Mammary epithelial cell (primary cell): ENCODE data around the gene CMAS.

Experiments used
- EZH2 ChIP-seq: IDR thresholded peaks from 2 replicates; pipeline ENCODE4 v1.6.1; 2012; ENCODE audit warnings: low read length, inconsistent platforms, borderline replicate concordance
- TF ChIP-seq, protein P1 (sequence below), 2 donors: IDR thresholded peaks in 1 of 2; conservative IDR thresholded peaks in 1 of 2; 2 replicates each; pipeline ENCODE4 v1.5.1; 2011 to 2012; ENCODE audit warnings: inconsistent platforms in 2 of 2, low read length in 2 of 2, mild to moderate bottlenecking in 2 of 2, control low read depth in 1 of 2, low read depth in 1 of 2; ENCODE audit not compliant: insufficient read depth in 1 of 2; ENCODE audit errors: extremely low read depth in 1 of 2

DNA sequence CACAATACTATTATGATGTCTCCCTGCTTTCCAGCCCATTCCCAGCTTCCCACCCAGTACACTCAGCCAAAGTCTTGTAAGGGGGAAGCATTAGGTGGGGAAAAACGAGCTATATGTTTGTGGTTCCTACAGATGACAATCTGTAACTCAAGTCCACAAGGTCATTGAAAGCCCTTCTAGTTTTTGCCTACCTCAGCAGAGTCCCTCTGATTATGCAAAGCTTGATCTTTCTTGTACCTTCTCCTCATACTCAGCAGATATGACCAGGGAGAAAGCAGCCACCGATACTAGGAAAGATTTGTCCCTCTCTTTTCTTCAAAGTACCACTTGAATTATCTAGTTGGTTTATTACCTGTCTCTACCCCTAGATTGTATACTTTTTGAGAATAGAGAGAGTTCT lies 10.6 kb downstream of the CMAS start:
- TF ChIP-seq, protein P1, sequence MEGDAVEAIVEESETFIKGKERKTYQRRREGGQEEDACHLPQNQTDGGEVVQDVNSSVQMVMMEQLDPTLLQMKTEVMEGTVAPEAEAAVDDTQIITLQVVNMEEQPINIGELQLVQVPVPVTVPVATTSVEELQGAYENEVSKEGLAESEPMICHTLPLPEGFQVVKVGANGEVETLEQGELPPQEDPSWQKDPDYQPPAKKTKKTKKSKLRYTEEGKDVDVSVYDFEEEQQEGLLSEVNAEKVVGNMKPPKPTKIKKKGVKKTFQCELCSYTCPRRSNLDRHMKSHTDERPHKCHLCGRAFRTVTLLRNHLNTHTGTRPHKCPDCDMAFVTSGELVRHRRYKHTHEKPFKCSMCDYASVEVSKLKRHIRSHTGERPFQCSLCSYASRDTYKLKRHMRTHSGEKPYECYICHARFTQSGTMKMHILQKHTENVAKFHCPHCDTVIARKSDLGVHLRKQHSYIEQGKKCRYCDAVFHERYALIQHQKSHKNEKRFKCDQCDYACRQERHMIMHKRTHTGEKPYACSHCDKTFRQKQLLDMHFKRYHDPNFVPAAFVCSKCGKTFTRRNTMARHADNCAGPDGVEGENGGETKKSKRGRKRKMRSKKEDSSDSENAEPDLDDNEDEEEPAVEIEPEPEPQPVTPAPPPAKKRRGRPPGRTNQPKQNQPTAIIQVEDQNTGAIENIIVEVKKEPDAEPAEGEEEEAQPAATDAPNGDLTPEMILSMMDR (conservative IDR thresholded peaks at IDR 0.05 in 1 of 2, IDR thresholded peaks at IDR 0.05 in 1 of 2; ENCODE audit: extremely low read depth in 1 of 2, insufficient read depth in 1 of 2, low read depth in 1 of 2, low read length in 2 of 2) = no peak
- TF ChIP-seq EZH2 = no peak
